Stimulated activated CD4-positive, alpha-beta T cell treated with anti-CD3 and anti-CD28 coated beads, Interleukin-1b, Interleukin-23, amount 100 ng/mL, for 48 hours (primary cell): Measurements from ENCODE around the gene TJP1.
"Not testable (repeated sequence)": the region's sequence is repeated elsewhere in the genome, so short reads cannot be mapped to it uniquely, and the experiment has no call there.

Experiments
- DNase-seq: peaks from one replicate; pipeline ENCODE4 v3.0.0-alpha.2; 2020

Gene TJP1

DNA sequence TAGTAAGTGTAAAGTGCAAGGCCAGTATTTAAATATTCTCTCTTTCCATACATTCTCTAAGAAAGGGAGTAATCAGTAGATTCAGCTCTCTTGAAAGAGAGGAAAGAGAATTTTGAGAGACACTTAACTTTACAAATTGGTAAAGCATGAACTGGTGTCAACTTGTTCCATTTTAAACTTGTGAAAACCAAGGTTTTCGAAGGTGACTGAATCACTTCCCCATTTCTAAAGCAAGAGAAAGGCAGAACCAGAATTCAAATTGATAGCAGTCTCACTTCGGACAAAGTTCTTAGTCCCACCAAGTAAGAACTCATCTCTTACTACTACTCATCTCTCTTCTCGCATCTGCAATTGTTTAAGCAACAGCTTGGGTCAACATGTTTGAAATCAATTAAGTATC lies 22.4 kb downstream of the TJP1 start:
- DNase-seq, result no peak

DNA sequence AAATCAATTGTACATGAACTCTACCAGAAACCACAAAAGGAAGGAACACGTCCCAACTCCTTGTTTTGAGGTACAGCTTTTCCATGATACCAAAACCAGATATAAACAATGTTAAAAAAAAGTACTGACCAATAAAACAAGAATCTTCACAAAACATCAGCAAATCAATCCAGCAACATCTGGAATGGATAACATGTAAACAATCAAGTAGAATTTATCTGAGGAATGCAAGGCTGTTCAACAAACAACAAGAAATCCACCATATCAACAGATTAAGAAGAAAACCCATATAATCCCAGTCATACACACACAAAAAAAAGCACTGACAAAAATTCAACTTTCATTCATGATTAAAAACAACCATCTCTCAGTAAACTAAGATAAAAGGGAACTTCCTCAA lies 26.7 kb downstream of the TJP1 start:
- no peak for DNase-seq

DNA sequence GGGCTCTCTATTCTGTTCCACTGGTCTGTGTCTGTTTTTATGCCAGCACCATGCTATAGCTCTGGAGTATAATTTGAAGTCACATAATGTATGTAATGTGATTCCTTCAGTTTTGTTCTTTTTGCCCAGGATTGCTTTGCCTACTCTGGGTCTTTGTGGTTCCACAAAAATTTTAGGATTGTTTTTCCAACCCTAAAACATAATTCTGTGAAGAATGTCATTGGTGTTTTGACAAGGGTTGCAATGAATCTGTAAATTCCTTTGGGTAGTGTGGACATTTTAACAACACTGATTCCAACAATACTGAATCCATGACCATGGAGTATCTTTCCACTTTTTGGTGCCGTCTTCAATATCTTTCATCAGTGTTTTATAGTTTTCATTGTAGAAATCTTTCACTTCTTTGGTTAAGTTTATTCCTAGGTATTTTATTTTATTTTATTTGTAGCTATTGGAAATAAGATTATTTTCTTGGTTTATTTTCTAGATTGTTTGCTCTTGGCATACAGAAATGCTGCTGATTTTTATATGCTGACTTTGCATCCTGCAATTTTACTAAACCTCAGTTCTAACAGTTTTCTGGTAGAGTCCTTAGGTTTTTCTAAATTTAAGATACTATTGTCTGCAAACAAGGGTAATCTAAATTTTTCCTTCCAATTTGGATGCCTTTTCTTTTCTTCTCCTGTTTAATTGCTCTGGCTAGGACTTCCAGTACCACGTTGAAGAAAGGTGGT lies 29.7 kb downstream of the TJP1 start:
- DNase-seq, result no peak

DNA sequence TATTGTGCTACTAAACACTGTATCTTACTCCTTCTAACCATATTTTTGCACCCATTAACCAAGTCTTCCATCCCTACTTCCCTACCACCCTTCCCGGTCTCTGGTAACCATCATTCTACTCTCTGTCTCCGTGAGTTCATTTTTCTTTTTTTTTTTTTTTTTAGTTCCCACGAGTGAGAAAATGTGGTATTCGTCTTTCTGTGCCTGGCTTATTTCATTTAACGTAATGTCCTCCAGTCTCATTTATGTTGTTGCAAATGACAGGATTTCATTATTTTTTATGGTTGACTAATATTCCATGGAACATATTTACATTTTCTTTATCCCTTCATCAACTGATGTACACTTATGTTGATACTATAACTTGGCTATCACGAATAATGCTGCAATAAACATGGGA lies 31.7 kb downstream of the TJP1 start:
- DNase-seq, result no peak

DNA sequence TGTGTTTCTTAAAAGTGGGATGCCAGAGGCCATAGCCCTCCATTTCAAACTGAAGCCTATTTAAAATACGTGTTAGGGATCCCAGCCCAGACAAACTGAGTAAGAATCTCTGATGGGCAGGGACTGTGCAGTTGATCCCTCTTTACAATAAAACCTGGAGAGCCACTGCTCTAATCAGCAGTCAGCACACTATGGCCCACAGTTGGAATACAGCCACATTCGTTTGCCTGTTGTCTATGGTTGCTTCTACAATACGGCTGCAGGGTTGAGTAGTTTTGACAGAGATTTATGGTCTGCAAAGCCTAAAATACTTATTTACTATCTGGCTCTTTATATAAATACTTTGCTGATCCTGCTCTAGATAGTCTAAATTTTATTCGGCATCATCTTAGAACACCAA lies 32.4 kb downstream of the TJP1 start:
- no peak for DNase-seq

DNA sequence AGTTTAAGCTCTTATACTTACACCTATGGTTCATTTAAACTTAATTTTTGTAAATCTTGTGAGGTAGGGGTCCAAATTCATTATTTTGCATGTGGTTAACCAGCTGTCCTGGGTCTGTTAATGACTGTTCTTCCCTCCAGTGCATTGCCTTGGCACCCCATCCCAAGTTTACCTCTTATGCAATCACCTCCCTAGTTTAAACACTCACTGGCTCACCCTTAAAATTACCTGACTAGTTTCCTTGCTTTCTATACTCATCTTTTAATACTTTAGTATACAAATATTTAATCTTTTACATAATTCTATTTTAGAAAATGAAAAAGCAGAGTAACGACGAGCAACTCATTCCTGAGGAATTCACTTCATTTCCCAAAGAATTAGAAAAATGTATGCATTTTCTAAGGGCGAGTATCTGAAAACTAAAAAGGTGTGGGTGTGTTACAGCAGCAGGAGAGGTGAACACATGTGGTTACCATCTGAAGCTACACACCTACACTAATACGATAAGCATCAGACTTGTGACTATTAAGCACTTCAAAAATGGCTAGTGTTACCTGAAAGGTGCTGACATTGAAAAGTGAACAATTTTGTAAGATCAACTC lies 33.7 kb downstream of the TJP1 start:
- no peak for DNase-seq

DNA sequence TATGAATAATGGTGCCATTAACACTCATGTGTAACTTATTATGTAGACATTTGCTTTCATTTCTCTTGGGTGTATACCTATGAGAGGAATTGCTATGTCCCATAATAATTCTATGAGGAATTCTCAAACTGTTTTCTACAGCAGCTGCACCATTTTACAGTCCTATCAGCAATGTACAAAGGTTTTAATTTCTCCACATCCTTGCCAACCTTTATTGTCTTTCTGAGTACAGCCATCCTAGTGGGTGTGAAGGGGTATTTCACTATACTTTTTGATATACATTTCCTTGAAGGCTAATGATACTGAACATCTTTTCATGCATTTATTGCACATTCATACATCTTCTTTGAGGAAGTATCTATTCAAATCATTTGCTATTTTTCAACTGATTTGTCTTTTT lies 34.5 kb downstream of the TJP1 start:
- DNase-seq, result no peak

DNA sequence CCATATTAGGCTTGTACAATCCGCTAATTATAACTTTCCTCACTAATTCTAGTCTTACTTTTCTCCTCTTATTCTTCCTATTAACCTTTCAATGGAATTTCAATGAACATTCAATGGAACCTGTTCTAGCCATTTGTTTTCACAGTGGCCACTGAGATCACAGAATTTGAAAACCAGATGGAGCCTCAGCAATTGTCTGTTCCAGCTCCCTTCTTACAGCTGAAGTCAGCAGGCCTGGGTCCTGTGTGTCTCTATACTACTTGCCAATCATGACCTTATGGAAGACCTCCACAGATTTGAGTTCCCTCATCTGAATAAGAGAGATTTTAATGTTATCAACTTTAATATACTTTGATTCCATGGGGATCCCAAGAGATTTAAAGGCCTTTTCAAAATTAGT lies 36.6 kb downstream of the TJP1 start:
- DNase-seq, result no peak

DNA sequence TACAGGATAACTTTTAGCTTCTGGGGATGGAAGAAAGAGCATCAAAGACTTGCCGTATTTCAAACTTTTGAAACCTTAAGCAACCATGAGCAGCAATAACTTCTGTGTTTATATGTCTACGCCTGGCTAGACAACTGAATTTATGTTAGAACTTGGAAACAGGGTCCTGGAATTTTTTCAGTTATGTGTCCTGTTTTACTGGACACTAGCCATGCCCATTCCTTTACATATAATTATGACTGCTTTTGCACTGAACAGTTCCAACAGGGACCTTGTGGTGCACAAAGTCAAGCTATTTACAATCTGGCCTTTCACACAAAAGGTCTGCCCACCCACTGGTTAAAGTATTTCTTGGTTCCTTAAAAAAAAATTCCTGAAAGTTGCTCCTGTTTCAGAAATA lies 37.1 kb downstream of the TJP1 start:
- DNase-seq, result no peak

DNA sequence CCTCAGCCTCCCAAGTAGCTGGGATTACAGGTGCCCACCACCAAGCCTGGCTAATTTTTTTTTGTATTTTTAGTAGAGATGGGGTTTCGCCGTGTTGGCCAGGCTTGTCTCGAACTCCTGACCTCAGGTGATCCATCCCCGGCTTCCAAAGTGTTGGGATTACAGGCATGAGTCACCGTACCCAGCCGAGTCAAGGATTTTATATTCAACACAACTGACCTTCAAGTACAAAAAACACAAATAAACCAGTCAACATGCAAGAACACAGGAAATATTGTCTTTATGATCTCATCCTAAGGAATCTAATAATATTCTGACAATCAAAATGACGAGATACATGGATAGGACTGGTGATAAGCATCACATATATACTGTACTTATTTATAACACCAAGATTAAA lies 37.9 kb downstream of the TJP1 start:
- no peak for DNase-seq

DNA sequence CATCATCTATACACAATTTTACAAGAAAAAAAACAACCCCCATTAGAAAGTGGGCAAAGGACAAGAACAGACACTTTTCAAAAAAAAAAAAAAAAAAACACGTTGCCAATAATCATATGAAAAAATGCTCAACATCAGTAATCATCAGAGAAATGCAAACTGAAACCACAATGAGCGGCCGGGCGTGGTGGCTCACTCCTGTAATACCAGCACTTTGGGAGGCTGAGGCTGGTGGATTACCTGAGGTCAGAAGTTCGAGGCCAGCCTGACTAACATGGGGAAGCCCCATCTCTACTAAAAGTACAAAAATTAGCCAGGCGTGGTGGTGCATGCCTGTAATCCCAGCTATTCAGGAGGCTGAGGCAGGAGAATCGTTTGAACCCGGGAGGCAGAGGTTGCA lies 39.5 kb downstream of the TJP1 start:
- DNase-seq, result not testable (repeated sequence)

DNA sequence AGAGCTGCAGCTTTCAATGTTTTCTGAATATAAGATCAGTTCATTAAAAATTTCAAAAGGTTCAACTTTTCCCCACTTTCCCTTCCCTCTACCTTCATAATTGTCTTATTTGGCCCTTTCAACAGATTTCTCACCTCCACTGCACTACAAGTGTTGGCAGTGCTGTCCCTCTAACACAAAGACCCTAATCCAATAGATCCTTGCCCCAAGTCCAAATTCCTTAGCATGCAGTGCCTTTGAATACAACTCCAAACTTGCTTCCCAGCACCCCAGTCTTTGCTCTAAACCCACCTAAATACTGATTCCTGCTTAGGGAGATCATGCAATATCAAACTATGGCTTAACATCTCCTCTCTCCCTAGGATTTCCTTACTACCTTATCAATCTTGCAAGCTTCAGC lies 43.9 kb downstream of the TJP1 start:
- DNase-seq, result no peak

DNA sequence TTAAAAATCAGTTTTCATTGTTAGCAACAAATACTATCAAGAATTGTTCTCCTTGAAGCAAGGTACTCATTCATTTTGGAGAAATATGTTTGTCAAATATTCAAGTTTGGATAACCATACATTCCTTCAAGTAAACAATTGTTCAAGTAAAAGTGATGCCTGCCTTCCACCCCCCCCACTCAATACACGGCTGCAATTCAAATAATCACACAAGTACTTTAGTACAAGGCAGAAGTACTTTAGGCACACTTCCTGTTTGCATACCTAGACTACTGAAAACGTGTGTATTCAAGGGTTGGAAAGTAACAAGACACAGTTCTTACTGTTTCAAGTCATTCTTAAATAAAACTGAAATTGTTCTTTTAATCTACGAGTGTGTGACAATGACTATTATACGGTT lies 45.4 kb downstream of the TJP1 start:
- no peak for DNase-seq

DNA sequence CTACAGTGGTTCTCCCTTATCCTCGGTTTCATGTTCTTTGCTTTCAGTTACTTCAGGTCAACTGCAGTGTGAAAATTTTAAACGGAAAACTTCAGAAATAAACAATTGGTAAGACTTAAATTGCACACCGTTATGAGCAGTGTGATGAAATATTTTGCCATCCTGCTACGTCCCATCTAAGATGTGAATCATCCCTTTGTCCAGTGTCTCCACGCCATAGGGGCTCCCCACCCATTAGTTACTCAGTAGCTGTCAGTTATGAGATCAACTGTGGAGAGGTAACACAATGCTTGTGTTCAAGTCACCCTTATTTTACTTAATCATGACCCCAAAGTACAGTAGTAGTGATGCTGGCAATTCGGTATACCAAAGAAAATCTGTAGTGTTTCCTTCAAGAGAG lies 47.4 kb downstream of the TJP1 start:
- DNase-seq, result no peak

DNA sequence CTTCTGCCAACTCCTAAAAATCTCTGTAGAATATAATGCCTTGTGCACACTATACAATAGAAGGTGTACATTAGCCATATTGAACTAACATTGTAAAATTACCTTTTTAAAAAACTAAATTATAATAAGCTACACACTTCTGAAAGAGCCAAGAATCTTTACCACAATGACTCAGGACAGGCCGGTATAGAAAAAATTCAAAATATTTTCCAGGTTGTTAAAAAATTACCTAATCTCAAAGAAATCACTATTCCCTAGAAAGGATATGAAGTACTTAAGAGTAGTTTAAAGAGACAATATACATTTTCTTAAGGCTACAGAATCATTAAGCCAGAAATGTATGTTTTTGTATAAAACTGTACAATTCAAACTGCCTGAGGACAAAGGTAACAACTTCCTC lies 48.5 kb downstream of the TJP1 start:
- DNase-seq, result no peak

DNA sequence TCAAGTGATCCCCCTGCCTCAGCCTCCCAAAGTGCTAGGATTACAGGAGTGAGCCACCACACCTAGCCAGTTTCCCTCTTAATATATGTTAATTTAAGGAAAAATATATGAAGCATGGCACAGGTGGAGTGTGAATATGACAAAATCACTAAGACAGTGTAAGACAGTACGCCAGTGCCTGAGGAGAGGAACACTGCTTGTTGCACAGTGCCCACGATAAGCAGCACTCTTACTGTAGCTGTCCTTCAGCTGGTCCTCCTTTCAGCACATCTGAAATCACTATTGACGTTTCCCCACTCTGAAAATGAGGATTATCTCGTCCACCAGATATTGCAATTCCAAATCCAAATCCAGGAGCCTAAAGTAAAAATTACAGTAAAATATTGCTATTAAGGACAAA lies 49.3 kb downstream of the TJP1 start:
- no peak for DNase-seq

DNA sequence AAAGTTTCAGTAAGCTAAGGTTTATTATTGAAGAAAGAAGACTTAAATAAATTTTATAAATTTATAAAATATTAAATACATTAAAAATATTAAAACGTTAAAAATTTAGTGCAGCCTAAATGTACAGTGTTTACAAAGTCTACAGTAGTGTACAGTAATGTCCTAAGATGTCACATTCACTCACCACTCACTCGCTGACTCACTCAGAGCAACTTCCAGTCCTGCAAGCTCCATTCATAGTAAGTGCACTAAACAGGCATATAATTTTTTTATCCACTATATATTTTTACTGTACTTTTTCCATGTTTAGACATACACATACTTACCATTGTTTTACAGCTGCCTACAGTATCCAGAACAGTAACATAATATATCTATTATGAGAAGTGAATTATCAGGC lies 51.5 kb downstream of the TJP1 start:
- DNase-seq, result no peak

DNA sequence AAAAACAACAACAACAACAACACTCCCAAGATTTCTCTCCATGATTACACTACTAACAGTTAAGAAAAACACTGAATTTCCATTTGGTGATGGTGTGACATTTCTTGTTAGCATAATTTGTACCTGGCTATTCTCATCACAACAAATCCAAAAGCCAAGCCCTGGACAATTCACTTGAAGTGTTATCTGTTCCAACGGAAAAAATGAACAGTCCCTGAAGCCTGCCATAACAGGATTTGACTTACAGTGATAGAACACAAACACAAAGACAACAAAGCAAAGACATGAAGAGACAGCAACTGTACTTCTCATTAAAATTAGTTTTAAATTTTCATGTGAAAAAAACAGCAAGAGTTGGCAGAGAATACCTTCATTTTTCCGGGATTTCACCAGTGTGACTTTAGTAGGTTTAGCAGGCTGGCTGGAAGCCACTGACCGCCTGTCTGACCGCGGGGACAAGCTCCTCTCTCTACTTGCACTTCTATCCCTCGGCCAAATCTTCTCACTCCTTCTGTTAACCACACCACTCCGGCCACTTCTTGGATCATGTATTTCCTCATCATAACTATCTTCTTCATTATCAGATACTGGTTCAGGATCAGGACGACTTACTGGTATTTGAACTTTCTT lies 56.3 kb downstream of the TJP1 start:
- no peak for DNase-seq

DNA sequence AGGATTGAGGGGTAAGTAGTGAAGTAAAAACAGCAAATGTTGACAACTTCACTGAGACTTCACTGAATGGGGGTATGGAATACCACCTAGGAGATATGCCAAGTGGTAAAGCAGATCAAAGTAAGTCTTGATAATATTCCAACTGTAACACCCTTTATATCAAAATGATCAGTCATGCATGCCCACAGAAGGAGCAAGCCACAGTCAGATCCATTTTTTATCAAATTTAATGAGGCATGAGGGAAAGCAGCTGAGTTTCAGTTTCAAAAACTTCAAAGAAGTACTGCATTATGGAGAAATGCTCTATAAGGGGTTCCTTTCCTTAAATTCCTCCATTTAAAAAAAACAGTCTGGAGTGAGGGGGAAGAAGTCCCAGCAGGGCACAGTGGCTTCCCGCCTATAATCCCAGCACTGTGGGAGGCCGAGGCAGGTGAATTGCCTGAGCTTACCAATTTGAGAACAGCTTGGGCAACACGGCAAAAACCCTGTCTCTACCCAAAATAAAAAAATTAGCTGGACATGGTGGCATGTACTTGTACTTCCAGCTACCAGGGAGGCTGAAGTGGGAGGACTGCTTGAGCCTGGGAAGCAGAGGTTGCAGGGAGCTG lies 56.9 kb downstream of the TJP1 start:
- DNase-seq, result no peak

DNA sequence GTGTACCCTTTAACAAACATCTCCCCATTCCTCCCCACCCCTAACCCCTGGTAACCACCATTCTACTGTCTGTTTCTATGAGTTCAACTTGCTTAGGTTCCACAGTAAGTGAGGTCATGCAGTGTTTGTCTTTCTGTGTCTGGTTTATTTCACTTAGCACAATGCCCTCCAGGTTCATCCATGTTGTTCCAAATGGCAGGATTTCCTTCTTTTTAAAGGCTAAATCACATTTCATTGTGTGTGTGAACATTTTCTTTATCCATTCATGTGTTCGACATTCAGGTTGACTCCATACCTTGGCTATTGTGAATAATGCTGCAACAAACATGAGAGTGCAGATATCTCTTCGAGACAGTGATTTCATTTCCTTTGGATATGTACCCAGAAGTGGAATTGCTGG lies 62.7 kb downstream of the TJP1 start:
- no peak for DNase-seq

DNA sequence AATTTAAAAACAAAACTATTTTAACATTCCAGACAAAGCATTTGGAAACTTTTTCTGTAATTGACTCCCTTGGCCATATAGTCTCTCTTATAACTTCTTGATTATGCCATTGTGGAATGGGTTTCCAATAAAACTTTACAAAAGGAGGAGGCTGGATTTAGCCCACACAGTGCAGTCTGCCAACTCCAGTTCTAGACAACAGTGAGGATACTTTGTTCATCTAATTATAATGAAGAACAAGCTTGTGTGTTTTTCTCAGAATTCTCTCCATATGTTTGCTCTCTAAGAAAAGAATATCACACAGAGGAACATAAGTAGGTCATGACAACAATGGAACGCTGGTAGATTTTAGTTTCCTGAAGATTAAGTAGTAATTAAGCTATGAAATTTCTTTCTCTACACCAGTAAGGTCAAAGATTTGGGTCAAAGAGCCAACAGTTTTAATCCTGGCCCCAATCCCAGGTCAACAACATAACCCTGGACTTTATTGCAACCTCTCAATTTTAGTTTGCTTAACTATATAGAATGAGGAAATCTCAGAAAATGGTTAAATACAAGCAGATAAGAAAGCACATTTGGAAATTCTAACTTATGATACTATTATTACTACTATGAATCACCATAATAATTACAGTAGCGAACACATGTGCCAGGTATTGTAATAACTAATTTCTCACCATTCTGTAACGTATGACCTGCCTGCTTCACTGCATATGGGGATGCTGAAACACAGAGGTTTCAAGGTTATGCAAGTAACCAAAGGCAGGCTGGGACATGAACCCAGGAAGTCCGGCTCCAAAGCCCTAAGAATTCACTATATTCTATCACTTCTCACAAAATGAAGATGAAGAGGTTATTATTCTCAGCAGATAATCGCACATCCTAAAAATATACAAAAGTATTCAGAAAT lies 65.7 kb downstream of the TJP1 start:
- no peak for DNase-seq

DNA sequence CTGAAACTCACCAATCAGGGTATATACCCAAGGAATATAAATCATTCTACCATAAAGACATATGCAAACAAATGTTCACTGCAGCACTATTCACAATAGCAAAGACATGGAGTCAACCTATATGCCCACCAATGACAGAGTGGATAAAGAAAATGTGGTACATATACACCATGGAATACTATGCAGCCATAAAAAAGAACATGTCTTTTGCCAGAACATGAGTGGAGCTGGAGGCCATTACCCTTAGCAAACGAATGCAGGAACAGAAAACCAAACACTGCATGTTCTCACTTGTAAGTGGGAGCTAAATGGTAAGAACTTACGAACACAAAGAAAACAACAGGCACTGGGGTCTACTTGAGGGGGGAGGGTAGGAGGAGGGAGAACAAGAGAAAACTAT lies 68.3 kb downstream of the TJP1 start:
- DNase-seq, result not testable (repeated sequence)

DNA sequence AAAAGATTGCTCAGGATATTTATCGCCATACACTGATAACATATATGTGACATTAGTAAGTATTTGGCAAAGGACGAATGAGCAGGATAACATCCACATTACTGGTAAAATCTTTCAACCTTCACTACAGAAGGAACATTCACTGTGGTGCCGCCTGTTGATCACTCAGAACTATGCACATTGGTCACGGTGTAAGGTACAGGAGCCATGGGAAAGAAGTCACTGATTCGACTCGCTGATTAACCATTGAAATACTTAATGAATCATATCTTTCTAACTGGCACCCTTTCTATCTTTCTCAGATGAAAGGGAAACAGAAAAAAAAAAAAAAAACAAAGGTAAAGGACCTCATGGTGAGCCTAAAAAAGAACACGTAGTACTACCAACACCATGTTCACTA lies 68.8 kb downstream of the TJP1 start:
- DNase-seq, result no peak
